NCI-H146 treated with DMSO at 0.1 percent for 48 hours (cell line): ENCODE measurements around the gene S1PR3.

ENCODE experiments used
- DNase-seq: peaks from one replicate; lab custom pipeline; 2025; ENCODE audit not compliant: unreplicated experiment; lab: John Stamatoyannopoulos, UW

Gene S1PR3

GRCh38 chr9:89008055-89008743, 16.9 kb downstream of the S1PR3 start:
- DNase-seq = no peak

GRCh38 chr9:89008744-89009545, 17.7 kb downstream of the S1PR3 start:
- no peak for DNase-seq

- DNase-seq = no peak
Measured at GRCh38 chr9:89009546-89009840, 18.2 kb downstream of the S1PR3 start.

GRCh38 chr9:89010056-89010455, 18.8 kb downstream of the S1PR3 start:
- DNase-seq = no peak

- DNase-seq = no peak
Measured at GRCh38 chr9:89010526-89011111, 19.4 kb downstream of the S1PR3 start.

- no peak for DNase-seq
Measured at GRCh38 chr9:89011683-89012082, 20.4 kb downstream of the S1PR3 start.

- no peak for DNase-seq
Measured at GRCh38 chr9:89012294-89013042, 21.2 kb downstream of the S1PR3 start.

GRCh38 chr9:89013660-89014059, 22.4 kb downstream of the S1PR3 start:
- DNase-seq = no peak

- no peak for DNase-seq
Measured at GRCh38 chr9:89014153-89014552, 22.9 kb downstream of the S1PR3 start.

- DNase-seq = no peak
Measured at GRCh38 chr9:89015336-89015735, 24.1 kb downstream of the S1PR3 start.

- DNase-seq = no peak
Measured at GRCh38 chr9:89020754-89021153, 29.5 kb downstream of the S1PR3 start.

GRCh38 chr9:89021154-89021803, 30.0 kb downstream of the S1PR3 start:
- no peak for DNase-seq

- no peak for DNase-seq
Measured at GRCh38 chr9:89022001-89022759, 30.9 kb downstream of the S1PR3 start.

GRCh38 chr9:89022902-89023301, 31.6 kb downstream of the S1PR3 start:
- DNase-seq = no peak

GRCh38 chr9:89023740-89024139, 32.5 kb downstream of the S1PR3 start:
- no peak for DNase-seq

- no peak for DNase-seq
Measured at GRCh38 chr9:89024727-89025126, 33.5 kb downstream of the S1PR3 start.

- DNase-seq = no peak
Measured at GRCh38 chr9:89025553-89025952, 34.3 kb downstream of the S1PR3 start.

GRCh38 chr9:89026876-89027275, 35.6 kb downstream of the S1PR3 start:
- DNase-seq = no peak

GRCh38 chr9:89029788-89030187, 38.5 kb downstream of the S1PR3 start:
- DNase-seq = no peak

GRCh38 chr9:89032173-89032572, 40.9 kb downstream of the S1PR3 start:
- DNase-seq = no peak
